HG03139 (cell line): ENCODE measurements around the gene RFC2.
"Not testable (repeated sequence)": the region's sequence is repeated elsewhere in the genome, so short reads cannot be mapped to it uniquely, and the experiment has no call there.

ENCODE experiments used
- ATAC-seq: cut with Tn5 transposase; IDR thresholded peaks from one replicate; pipeline ENCODE4 v1.9.1; 2021; ENCODE audit not compliant: unreplicated experiment

RFC2 gene

GRCh38 chr7:74283858-74284447 lies 29.8 kb upstream of the RFC2 start:
- ATAC-seq: no peak

- ATAC-seq: no peak
These were observed 28.7 kb upstream of the RFC2 start for GRCh38 chr7:74282748-74283459.

- ATAC-seq: no peak
These were observed 26.8 kb upstream of the RFC2 start for GRCh38 chr7:74280985-74281384.

- no peak for ATAC-seq
These were observed 23.4 kb upstream of the RFC2 start for GRCh38 chr7:74277636-74278035.

GRCh38 chr7:74275401-74275881 lies 21.2 kb upstream of the RFC2 start:
- no peak for ATAC-seq

GRCh38 chr7:74272305-74273038 lies 18.3 kb upstream of the RFC2 start:
- peak; percentile 76 for ATAC-seq

- ATAC-seq: no peak
These were observed 17.5 kb upstream of the RFC2 start for GRCh38 chr7:74271742-74272141.

- no peak for ATAC-seq
These were observed 15.6 kb upstream of the RFC2 start for GRCh38 chr7:74269757-74270277.

GRCh38 chr7:74267756-74268565 lies 13.8 kb upstream of the RFC2 start:
- no peak for ATAC-seq

GRCh38 chr7:74266191-74266963 lies 12.2 kb upstream of the RFC2 start:
- no peak for ATAC-seq

GRCh38 chr7:74263399-74264120 lies 9.4 kb upstream of the RFC2 start:
- no peak for ATAC-seq

GRCh38 chr7:74262639-74263398 lies 8.6 kb upstream of the RFC2 start:
- ATAC-seq: no peak

- ATAC-seq: no peak
These were observed 4.4 kb upstream of the RFC2 start for GRCh38 chr7:74258639-74259038.

- ATAC-seq: no peak
These were observed 2.6 kb upstream of the RFC2 start for GRCh38 chr7:74256491-74257408.

GRCh38 chr7:74255461-74255860 lies 1.3 kb upstream of the RFC2 start:
- not testable (repeated sequence) for ATAC-seq

GRCh38 chr7:74254858-74255379 lies 720 bp upstream of the RFC2 start:
- no peak for ATAC-seq

GRCh38 chr7:74253835-74254128 lies 417 bp downstream of the RFC2 start:
- no peak for ATAC-seq

GRCh38 chr7:74253331-74253730 lies 868 bp downstream of the RFC2 start:
- ATAC-seq: no peak
